SK-N-SH treated with all-trans-retinoic acid at 6 μM for 48 hours (cell line): Measurements from ENCODE around the gene GNA14.

Experiments used
- ATAC-seq: fragments of 200-7000 bp; cut with Tn5 transposase; 3 replicates; pipeline ENCODE4 v1.9.1; 2020; ENCODE audit warnings: mild to moderate bottlenecking, moderate library complexity
- ARNTL ChIP-seq: fragments of 450-650 bp; formaldehyde crosslinking; IDR thresholded peaks from 2 replicates; pipeline ENCODE4 v1.5.0; 2020; ENCODE audit warnings: low read depth, mild to moderate bottlenecking, moderate library complexity, borderline replicate concordance
- BACH2 ChIP-seq: fragments of 250-450 bp; sonication (Bioruptor Pico); IDR thresholded peaks from 2 replicates; pipeline ENCODE4 v1.9.0; 2021; ENCODE audit warnings: mild to moderate bottlenecking, borderline replicate concordance
- CSDC2 ChIP-seq: fragments of 250-450 bp; sonication (Bioruptor Pico); IDR thresholded peaks from 2 replicates; pipeline ENCODE4 v1.5.0; 2020; ENCODE audit warnings: mild to moderate bottlenecking, moderate library complexity
- ESRRG ChIP-seq: fragments of 250-450 bp; sonication (Bioruptor Pico); IDR thresholded peaks from 2 replicates; pipeline ENCODE4 v1.6.1; 2021; ENCODE audit warnings: mild to moderate bottlenecking
- GLIS3 ChIP-seq: fragments of 250-450 bp; sonication (Bioruptor Pico); IDR thresholded peaks from 2 replicates; pipeline ENCODE4 v1.5.0; 2020; ENCODE audit warnings: mild to moderate bottlenecking, moderate library complexity
- OSR1 ChIP-seq: fragments of 250-450 bp; sonication (Bioruptor Pico); IDR thresholded peaks from 2 replicates; pipeline ENCODE4 v1.8.0; 2022; ENCODE audit warnings: moderate library complexity, mild to moderate bottlenecking, inconsistent platforms
- PPARA ChIP-seq: fragments of 250-450 bp; sonication (Bioruptor Pico); IDR thresholded peaks from 2 replicates; pipeline ENCODE4 v1.5.0; 2020; ENCODE audit warnings: mild to moderate bottlenecking, borderline replicate concordance
- RARB ChIP-seq: fragments of 250-450 bp; sonication (Bioruptor Pico); IDR thresholded peaks from 2 replicates; pipeline ENCODE4 v1.8.0; 2021; ENCODE audit warnings: mild to moderate bottlenecking, moderate library complexity
- SNAI2 ChIP-seq: fragments of 250-450 bp; sonication (Bioruptor Pico); IDR thresholded peaks from 2 replicates; pipeline ENCODE4 v1.5.0; 2020; ENCODE audit warnings: mild to moderate bottlenecking, moderate library complexity
- TCF4 ChIP-seq: fragments of 250-450 bp; sonication (Bioruptor Pico); IDR thresholded peaks from 2 replicates; pipeline ENCODE4 v1.8.0; 2021; ENCODE audit warnings: mild to moderate bottlenecking, moderate library complexity, borderline replicate concordance
- TOX ChIP-seq: fragments of 250-450 bp; sonication (Bioruptor Pico); IDR thresholded peaks from 2 replicates; pipeline ENCODE4 v1.8.0; 2021; ENCODE audit warnings: mild to moderate bottlenecking, moderate library complexity, borderline replicate concordance
- ZC3H10 ChIP-seq: fragments of 250-450 bp; sonication (Bioruptor Pico); IDR thresholded peaks from 2 replicates; pipeline ENCODE4 v1.5.1; 2021; ENCODE audit warnings: mild to moderate bottlenecking, moderate library complexity
- ZFP3 ChIP-seq: fragments of 250-450 bp; sonication (Bioruptor Pico); IDR thresholded peaks from 2 replicates; pipeline ENCODE4 v1.5.0; 2020; ENCODE audit warnings: mild to moderate bottlenecking, moderate library complexity
- ZFP30 ChIP-seq: fragments of 450-650 bp; formaldehyde crosslinking; IDR thresholded peaks from 2 replicates; pipeline ENCODE4 v1.5.0; 2022; ENCODE audit warnings: mild to moderate bottlenecking, moderate library complexity
- ZNF70 ChIP-seq: fragments of 450-650 bp; formaldehyde crosslinking; IDR thresholded peaks from 2 replicates; pipeline ENCODE4 v1.5.0; 2020; ENCODE audit warnings: mild to moderate bottlenecking, moderate library complexity
- ZNF8 ChIP-seq: fragments of 450-650 bp; formaldehyde crosslinking; IDR thresholded peaks from 2 replicates; pipeline ENCODE4 v1.5.0; 2020; ENCODE audit warnings: mild to moderate bottlenecking, moderate library complexity
- TF ChIP-seq, protein P1 (sequence below): fragments of 250-450 bp; sonication (Bioruptor Pico); IDR thresholded peaks from 2 replicates; pipeline ENCODE4 v1.5.0; 2020; ENCODE audit warnings: mild to moderate bottlenecking, moderate library complexity
- TF ChIP-seq, protein P2 (sequence below): fragments of 250-450 bp; sonication (Bioruptor Pico); IDR thresholded peaks from 2 replicates; pipeline ENCODE4 v1.5.1; 2021; ENCODE audit warnings: mild to moderate bottlenecking, moderate library complexity
- TF ChIP-seq, protein P3 (sequence below): fragments of 250-450 bp; sonication (Bioruptor Pico); IDR thresholded peaks from 2 replicates; pipeline ENCODE4 v1.8.0; 2021; ENCODE audit warnings: low read depth, mild to moderate bottlenecking, moderate library complexity, borderline replicate concordance
- TF ChIP-seq, protein P4 (sequence below): fragments of 250-450 bp; sonication (Bioruptor Pico); IDR thresholded peaks from 2 replicates; pipeline ENCODE4 v1.8.0; 2020; ENCODE audit warnings: mild to moderate bottlenecking, moderate library complexity, borderline replicate concordance
- TF ChIP-seq, protein P5 (sequence below): fragments of 250-450 bp; sonication (Bioruptor Pico); IDR thresholded peaks from 2 replicates; pipeline ENCODE4 v1.5.1; 2020; ENCODE audit warnings: low read depth, mild to moderate bottlenecking, moderate library complexity

Gene GNA14

DNA sequence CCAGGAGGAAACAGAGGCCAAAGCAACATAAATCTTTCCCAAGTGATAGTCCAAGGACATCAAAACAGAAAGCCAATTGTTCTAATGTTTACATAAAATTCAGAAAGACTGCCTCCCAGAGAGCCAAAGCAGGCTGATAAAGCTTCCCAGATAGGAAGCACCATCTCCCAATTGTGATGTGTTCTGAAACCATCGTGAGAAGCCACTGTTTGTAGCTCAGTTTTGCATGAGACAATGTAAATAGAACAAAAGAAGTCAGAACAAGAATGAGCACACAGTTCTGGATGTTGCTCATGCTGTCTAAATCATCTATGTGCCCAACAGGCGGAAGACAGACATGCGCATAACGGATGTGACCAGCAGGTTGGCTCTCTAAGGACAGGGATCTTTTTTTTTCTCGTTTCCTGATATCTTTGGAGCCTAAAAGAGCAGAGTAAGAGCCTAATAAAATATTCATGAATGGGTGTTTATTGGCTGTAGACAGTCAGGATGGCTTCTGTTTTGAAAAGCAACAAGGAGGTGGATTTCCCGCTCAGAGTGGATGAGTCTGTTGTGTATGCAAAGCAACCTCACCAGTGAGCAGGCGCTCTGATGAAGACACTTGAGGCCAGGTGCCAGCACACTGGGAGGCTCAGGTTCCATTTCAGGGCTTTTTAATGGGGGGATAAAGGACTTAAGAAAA is 113.6 kb downstream of the GNA14 start:
- TF ChIP-seq BACH2 (CRISPR knock-in tag) (no peak), RARB (CRISPR knock-in tag) (no peak), ZNF8 (no peak)
- TF ChIP-seq, protein P1, sequence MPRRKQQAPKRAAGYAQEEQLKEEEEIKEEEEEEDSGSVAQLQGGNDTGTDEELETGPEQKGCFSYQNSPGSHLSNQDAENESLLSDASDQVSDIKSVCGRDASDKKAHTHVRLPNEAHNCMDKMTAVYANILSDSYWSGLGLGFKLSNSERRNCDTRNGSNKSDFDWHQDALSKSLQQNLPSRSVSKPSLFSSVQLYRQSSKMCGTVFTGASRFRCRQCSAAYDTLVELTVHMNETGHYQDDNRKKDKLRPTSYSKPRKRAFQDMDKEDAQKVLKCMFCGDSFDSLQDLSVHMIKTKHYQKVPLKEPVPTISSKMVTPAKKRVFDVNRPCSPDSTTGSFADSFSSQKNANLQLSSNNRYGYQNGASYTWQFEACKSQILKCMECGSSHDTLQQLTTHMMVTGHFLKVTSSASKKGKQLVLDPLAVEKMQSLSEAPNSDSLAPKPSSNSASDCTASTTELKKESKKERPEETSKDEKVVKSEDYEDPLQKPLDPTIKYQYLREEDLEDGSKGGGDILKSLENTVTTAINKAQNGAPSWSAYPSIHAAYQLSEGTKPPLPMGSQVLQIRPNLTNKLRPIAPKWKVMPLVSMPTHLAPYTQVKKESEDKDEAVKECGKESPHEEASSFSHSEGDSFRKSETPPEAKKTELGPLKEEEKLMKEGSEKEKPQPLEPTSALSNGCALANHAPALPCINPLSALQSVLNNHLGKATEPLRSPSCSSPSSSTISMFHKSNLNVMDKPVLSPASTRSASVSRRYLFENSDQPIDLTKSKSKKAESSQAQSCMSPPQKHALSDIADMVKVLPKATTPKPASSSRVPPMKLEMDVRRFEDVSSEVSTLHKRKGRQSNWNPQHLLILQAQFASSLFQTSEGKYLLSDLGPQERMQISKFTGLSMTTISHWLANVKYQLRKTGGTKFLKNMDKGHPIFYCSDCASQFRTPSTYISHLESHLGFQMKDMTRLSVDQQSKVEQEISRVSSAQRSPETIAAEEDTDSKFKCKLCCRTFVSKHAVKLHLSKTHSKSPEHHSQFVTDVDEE (CRISPR knock-in tag): no peak
- ATAC-seq: no peak

DNA sequence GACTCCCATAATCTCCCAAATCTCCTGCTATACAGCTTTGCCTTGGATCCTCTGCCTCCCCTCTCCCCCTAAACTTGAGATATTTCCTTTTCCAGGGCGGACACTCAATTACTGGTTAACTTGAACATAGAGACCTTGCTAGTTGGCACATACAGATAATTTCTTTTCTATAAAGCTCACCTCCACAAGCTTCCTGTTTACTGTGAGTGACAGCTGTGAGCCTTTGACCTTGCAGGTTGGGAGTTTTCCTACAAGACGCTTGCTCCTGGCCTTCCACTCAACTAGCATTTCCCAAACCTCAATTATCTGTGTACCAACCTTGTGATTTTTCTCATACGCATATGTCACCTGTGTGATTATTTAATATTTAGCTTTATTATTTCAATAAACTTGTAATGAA is 114.5 kb downstream of the GNA14 start:
- TF ChIP-seq ZFP3 (no peak), ZC3H10 (CRISPR knock-in tag) (no peak), TCF4 (CRISPR knock-in tag) (no peak), OSR1 (CRISPR knock-in tag) (no peak), ESRRG (CRISPR knock-in tag) (no peak), SNAI2 (CRISPR knock-in tag) (no peak), ZNF70 (CRISPR knock-in tag) (no peak), CSDC2 (no peak), ZNF8 (no peak), GLIS3 (no peak), TOX (CRISPR knock-in tag) (no peak), BACH2 (CRISPR knock-in tag) (no peak)
- TF ChIP-seq, protein P2, sequence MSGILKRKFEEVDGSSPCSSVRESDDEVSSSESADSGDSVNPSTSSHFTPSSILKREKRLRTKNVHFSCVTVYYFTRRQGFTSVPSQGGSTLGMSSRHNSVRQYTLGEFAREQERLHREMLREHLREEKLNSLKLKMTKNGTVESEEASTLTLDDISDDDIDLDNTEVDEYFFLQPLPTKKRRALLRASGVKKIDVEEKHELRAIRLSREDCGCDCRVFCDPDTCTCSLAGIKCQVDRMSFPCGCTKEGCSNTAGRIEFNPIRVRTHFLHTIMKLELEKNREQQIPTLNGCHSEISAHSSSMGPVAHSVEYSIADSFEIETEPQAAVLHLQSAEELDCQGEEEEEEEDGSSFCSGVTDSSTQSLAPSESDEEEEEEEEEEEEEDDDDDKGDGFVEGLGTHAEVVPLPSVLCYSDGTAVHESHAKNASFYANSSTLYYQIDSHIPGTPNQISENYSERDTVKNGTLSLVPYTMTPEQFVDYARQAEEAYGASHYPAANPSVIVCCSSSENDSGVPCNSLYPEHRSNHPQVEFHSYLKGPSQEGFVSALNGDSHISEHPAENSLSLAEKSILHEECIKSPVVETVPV: no peak
- TF ChIP-seq, protein P3, sequence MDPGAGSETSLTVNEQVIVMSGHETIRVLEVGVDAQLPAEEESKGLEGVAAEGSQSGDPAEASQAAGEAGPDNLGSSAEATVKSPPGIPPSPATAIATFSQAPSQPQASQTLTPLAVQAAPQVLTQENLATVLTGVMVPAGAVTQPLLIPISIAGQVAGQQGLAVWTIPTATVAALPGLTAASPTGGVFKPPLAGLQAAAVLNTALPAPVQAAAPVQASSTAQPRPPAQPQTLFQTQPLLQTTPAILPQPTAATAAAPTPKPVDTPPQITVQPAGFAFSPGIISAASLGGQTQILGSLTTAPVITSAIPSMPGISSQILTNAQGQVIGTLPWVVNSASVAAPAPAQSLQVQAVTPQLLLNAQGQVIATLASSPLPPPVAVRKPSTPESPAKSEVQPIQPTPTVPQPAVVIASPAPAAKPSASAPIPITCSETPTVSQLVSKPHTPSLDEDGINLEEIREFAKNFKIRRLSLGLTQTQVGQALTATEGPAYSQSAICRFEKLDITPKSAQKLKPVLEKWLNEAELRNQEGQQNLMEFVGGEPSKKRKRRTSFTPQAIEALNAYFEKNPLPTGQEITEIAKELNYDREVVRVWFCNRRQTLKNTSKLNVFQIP (CRISPR knock-in tag): no peak
- TF ChIP-seq, protein P4, sequence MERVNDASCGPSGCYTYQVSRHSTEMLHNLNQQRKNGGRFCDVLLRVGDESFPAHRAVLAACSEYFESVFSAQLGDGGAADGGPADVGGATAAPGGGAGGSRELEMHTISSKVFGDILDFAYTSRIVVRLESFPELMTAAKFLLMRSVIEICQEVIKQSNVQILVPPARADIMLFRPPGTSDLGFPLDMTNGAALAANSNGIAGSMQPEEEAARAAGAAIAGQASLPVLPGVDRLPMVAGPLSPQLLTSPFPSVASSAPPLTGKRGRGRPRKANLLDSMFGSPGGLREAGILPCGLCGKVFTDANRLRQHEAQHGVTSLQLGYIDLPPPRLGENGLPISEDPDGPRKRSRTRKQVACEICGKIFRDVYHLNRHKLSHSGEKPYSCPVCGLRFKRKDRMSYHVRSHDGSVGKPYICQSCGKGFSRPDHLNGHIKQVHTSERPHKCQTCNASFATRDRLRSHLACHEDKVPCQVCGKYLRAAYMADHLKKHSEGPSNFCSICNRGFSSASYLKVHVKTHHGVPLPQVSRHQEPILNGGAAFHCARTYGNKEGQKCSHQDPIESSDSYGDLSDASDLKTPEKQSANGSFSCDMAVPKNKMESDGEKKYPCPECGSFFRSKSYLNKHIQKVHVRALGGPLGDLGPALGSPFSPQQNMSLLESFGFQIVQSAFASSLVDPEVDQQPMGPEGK (CRISPR knock-in tag): no peak
- no peak for ATAC-seq

DNA sequence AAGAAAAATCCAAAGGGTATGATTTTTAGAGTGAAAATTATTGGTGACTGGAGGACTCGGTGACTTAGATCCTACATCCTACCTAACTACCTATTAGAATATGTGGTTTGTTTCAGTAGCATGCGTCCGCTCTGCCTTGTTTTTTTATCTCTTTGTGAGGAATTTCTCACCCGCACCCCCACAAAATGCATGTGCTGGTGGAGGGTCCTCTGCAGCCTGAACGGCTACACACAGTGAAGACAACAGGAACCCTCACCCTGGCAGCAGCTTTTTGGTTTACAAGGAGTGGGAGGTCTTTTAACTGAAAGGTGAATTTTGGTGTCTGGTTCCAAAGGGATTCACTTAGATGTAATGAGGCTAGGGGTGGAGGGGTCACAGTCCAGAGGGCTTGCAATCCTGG is 115.5 kb downstream of the GNA14 start:
- TF ChIP-seq TOX (CRISPR knock-in tag) (no peak), ZNF70 (CRISPR knock-in tag) (no peak), OSR1 (CRISPR knock-in tag) (no peak), ZNF8 (no peak), GLIS3 (no peak), TCF4 (CRISPR knock-in tag) (no peak), CSDC2 (no peak), BACH2 (CRISPR knock-in tag) (no peak), SNAI2 (CRISPR knock-in tag) (no peak), ZFP30 (CRISPR knock-in tag) (no peak), ARNTL (CRISPR knock-in tag) (no peak), ZC3H10 (CRISPR knock-in tag) (no peak), PPARA (CRISPR knock-in tag) (no peak)
- TF ChIP-seq, protein P5, sequence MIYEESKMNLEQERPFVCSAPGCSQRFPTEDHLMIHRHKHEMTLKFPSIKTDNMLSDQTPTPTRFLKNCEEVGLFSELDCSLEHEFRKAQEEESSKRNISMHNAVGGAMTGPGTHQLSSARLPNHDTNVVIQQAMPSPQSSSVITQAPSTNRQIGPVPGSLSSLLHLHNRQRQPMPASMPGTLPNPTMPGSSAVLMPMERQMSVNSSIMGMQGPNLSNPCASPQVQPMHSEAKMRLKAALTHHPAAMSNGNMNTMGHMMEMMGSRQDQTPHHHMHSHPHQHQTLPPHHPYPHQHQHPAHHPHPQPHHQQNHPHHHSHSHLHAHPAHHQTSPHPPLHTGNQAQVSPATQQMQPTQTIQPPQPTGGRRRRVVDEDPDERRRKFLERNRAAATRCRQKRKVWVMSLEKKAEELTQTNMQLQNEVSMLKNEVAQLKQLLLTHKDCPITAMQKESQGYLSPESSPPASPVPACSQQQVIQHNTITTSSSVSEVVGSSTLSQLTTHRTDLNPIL (CRISPR knock-in tag): no peak
- TF ChIP-seq, protein P4 (CRISPR knock-in tag): no peak
- ATAC-seq: no peak
